NCI-H510A (cell line): Measurements from ENCODE around the gene PPIF.

Experiments used
- DNase-seq: peaks from one replicate; lab custom pipeline; 2025; lab: John Stamatoyannopoulos, UW

The PPIF gene

GRCh38 chr10:79403441-79404230 lies 56.4 kb downstream of the PPIF start:
- DNase-seq, result no peak

DNA sequence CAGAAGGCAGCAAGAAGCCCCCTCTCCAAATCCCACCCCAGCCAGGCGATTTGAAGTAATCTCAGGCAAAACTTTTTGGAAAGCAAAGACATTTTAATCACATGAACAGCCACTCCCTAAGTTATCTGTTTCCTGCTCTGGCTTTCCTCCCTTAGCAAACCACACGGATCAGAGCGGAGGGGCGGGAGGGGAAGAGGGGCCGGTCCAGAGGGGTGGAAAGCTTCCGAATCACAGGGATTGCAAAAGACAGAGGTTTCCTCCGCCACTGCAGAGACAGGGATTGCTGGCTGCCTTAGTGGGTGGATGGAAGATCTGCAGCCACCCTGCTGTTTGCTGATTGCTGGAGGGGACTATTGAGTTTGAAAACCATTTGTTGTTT lies 57.0 kb downstream of the PPIF start:
- DNase-seq, result no peak

DNA sequence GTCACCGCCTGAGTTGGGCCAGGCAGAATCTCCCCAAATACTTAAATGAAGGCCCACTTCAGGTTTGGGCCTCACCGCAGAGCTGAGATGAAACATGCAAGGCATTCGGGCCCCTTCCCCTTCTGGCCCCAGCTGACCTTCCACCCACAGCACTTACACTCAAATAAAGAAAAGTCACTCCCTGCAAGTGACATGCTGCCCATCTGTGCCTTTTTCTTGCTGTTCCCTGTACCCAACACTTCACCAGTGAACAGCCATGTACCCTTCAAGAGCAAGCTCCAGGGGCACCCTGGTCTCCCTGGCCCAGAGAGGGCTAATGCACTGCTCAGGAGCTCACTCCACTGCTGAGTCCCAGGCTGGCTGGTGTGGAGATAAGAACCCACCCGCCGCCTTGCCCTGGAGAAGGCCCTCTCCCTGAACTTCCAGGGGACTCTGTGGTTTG lies 57.4 kb downstream of the PPIF start:
- DNase-seq, result no peak
